Measurements from ENCODE around the gene ATP8A2.

The ATP8A2 gene

GRCh38 chr13:25384758-25385410 lies 13.1 kb downstream of the ATP8A2 start:
- DNase-seq (ENCODE audit: low spot score), result no peak

- no peak for DNase-seq (ENCODE audit: low spot score)
Measured at GRCh38 chr13:25391932-25392331, 20.2 kb downstream of the ATP8A2 start.

- no peak for DNase-seq (ENCODE audit: low spot score)
Measured at GRCh38 chr13:25394402-25395060, 22.8 kb downstream of the ATP8A2 start.

- DNase-seq (ENCODE audit: low spot score), result no peak
Measured at GRCh38 chr13:25397763-25398162, 26.0 kb downstream of the ATP8A2 start.

- no peak for DNase-seq (ENCODE audit: low spot score)
Measured at GRCh38 chr13:25400925-25401324, 29.2 kb downstream of the ATP8A2 start.

- DNase-seq (ENCODE audit: low spot score), result no peak
Measured at GRCh38 chr13:25401958-25402357, 30.2 kb downstream of the ATP8A2 start.

GRCh38 chr13:25406377-25406776 lies 34.6 kb downstream of the ATP8A2 start:
- DNase-seq (ENCODE audit: low spot score), result no peak

- DNase-seq (ENCODE audit: low spot score), result no peak
Measured at GRCh38 chr13:25409938-25410337, 38.2 kb downstream of the ATP8A2 start.

GRCh38 chr13:25415241-25415640 lies 43.5 kb downstream of the ATP8A2 start:
- no peak for DNase-seq (ENCODE audit: low spot score)

GRCh38 chr13:25417535-25417934 lies 45.8 kb downstream of the ATP8A2 start:
- no peak for DNase-seq (ENCODE audit: low spot score)

- DNase-seq (ENCODE audit: low spot score), result no peak
Measured at GRCh38 chr13:25420161-25420560, 48.4 kb downstream of the ATP8A2 start.

GRCh38 chr13:25421612-25422011 lies 49.8 kb downstream of the ATP8A2 start:
- DNase-seq (ENCODE audit: low spot score), result no peak

GRCh38 chr13:25422153-25422552 lies 50.4 kb downstream of the ATP8A2 start:
- no peak for DNase-seq (ENCODE audit: low spot score)

GRCh38 chr13:25423831-25424230 lies 52.1 kb downstream of the ATP8A2 start:
- no peak for DNase-seq (ENCODE audit: low spot score)

GRCh38 chr13:25429466-25429865 lies 57.7 kb downstream of the ATP8A2 start:
- no peak for DNase-seq (ENCODE audit: low spot score)

GRCh38 chr13:25432691-25433090 lies 60.9 kb downstream of the ATP8A2 start:
- DNase-seq (ENCODE audit: low spot score), result no peak

- no peak for DNase-seq (ENCODE audit: low spot score)
Measured at GRCh38 chr13:25440061-25440460, 68.3 kb downstream of the ATP8A2 start.

- no peak for DNase-seq (ENCODE audit: low spot score)
Measured at GRCh38 chr13:25446261-25446660, 74.5 kb downstream of the ATP8A2 start.

- no peak for DNase-seq (ENCODE audit: low spot score)
Measured at GRCh38 chr13:25447396-25447795, 75.6 kb downstream of the ATP8A2 start.

GRCh38 chr13:25453850-25454365 lies 82.1 kb downstream of the ATP8A2 start:
- DNase-seq (ENCODE audit: low spot score), result no peak

- no peak for DNase-seq (ENCODE audit: low spot score)
Measured at GRCh38 chr13:25455146-25455545, 83.4 kb downstream of the ATP8A2 start.

GRCh38 chr13:25457566-25457965 lies 85.8 kb downstream of the ATP8A2 start:
- no peak for DNase-seq (ENCODE audit: low spot score)

GRCh38 chr13:25462301-25463125 lies 90.7 kb downstream of the ATP8A2 start:
- DNase-seq (ENCODE audit: low spot score), result no peak
